HL-60 (cell line): ENCODE data around the gene PLCH2.

Experiments used
- CTCF ChIP-seq: IDR thresholded peaks from one replicate; pipeline ENCODE4 v1.5.1; 2011; ENCODE audit warnings: low read length, control low read depth, inconsistent platforms; ENCODE audit not compliant: insufficient read depth
- GABPA ChIP-seq: IDR thresholded peaks from 2 replicates; pipeline ENCODE4 v1.6.1; 2012; ENCODE audit warnings: low read depth
- POLR2AphosphoS5 ChIP-seq: IDR thresholded peaks from 2 replicates; pipeline ENCODE4 v1.6.1; 2012; ENCODE audit warnings: low read depth

- TF ChIP-seq CTCF (no peak), GABPA (no peak), POLR2AphosphoS5 (no peak)
Measured at GRCh38 chr1:2528966-2529783, 53.1 kb downstream of the PLCH2 start.
